Activated naive CD4-positive, alpha-beta T cell (primary cell): ENCODE results near the gene PGAP6.

Source experiments
- DNase-seq, 4 experiments: peaks; one replicate each; lab custom pipeline; 2025; lab: John Stamatoyannopoulos, UW

The PGAP6 gene

GRCh38 chr16:324451-325334 is 57.1 kb downstream of the PGAP6 start:
- peak in 3 of 4 experiments; percentile 24 to 72 (median 60) for DNase-seq

GRCh38 chr16:324201-324450 is 57.7 kb downstream of the PGAP6 start:
- DNase-seq: no peak

- DNase-seq: no peak
Observed at GRCh38 chr16:322476-323143, 59.2 kb downstream of the PGAP6 start.

- no peak for DNase-seq
Observed at GRCh38 chr16:321532-321931, 60.2 kb downstream of the PGAP6 start.
